GM12891 (cell line): ENCODE measurements around the gene FAM3D.

ENCODE experiments used
- POLR2A ChIP-seq: IDR thresholded peaks from 2 replicates; pipeline ENCODE4 v1.6.1; 2011; ENCODE audit warnings: low read depth, low read length, control low read depth
- TAF1 ChIP-seq: IDR thresholded peaks from 2 replicates; pipeline ENCODE4 v1.6.1; 2011; ENCODE audit warnings: low read depth, low read length, control low read depth

- TF ChIP-seq POLR2A (no peak), TAF1 (no peak)
Measured at GRCh38 chr3:58660998-58661397, 5.6 kb downstream of the FAM3D start.
